DOHH2 (cell line): ENCODE results near the gene C8A.
A peak's percentile ranks its signal among the peaks of the same experiment; 100 is the strongest.

Source experiments
- H3F3A ChIP-seq: fragments of 200-600 bp; sonication (generic), shearing (Covaris generic); 2 replicates; pipeline ENCODE4 v1.6.0; 2016; ENCODE audit warnings: antibody characterized with exemption, mild to moderate bottlenecking; ENCODE audit not compliant: control insufficient read depth, insufficient read depth
- H3K27ac ChIP-seq: fragments of 200-600 bp; sonication (generic); 2 replicates; pipeline ENCODE4 v1.5.1; 2014; ENCODE audit warnings: low read depth, mild to moderate bottlenecking, low read length, moderate library complexity
- H3K27me3 ChIP-seq: fragments of 200-600 bp; sonication (generic); 2 replicates; pipeline ENCODE4 v1.6.1; 2014; ENCODE audit warnings: mild to moderate bottlenecking, low read length, mixed read lengths; ENCODE audit not compliant: control insufficient read depth
- H3K36me3 ChIP-seq: fragments of 200-600 bp; sonication (generic); 2 replicates; pipeline ENCODE4 v1.6.1; 2014; ENCODE audit warnings: mild to moderate bottlenecking, low read length, moderate library complexity, mixed read lengths; ENCODE audit not compliant: control insufficient read depth
- H3K4me1 ChIP-seq: fragments of 200-600 bp; sonication (generic); 2 replicates; pipeline ENCODE4 v1.6.1; 2014; ENCODE audit warnings: mild to moderate bottlenecking, low read length, mixed read lengths; ENCODE audit not compliant: control insufficient read depth
- H3K4me2 ChIP-seq: fragments of 200-600 bp; sonication (generic); 2 replicates; pipeline ENCODE4 v1.6.0; 2014; ENCODE audit warnings: mild to moderate bottlenecking, low read length, moderate library complexity
- H3K4me3 ChIP-seq: fragments of 200-600 bp; sonication (generic); 2 replicates; pipeline ENCODE4 v1.5.1; 2014; ENCODE audit warnings: mild to moderate bottlenecking, low read length, mixed read lengths
- H3K79me2 ChIP-seq: fragments of 200-600 bp; sonication (generic); 2 replicates; pipeline ENCODE4 v1.6.1; 2014; ENCODE audit warnings: mild to moderate bottlenecking, low read length, mixed read lengths; ENCODE audit not compliant: control insufficient read depth
- H3K9me2 ChIP-seq: fragments of 200-600 bp; sonication (generic); replicated peaks from 2 replicates; pipeline ENCODE4 v1.6.1; 2014; ENCODE audit warnings: mild to moderate bottlenecking, low read length, mixed read lengths; ENCODE audit not compliant: control insufficient read depth
- H3K9me3 ChIP-seq: fragments of 200-600 bp; sonication (generic); 2 replicates; pipeline ENCODE4 v1.6.1; 2014; ENCODE audit warnings: antibody characterized with exemption, low read length, mixed read lengths; ENCODE audit not compliant: control insufficient read depth, insufficient read depth
- H4K20me1 ChIP-seq: fragments of 200-600 bp; sonication (generic); 2 replicates; pipeline ENCODE4 v1.6.0; 2014; ENCODE audit warnings: low read depth, mild to moderate bottlenecking, antibody characterized with exemption, low read length, moderate library complexity; ENCODE audit not compliant: control insufficient read depth, insufficient read depth
- EZH2phosphoT487 ChIP-seq: fragments of 200-600 bp; sonication (generic); IDR thresholded peaks from 2 replicates; pipeline ENCODE4 v1.6.1; 2017; ENCODE audit warnings: borderline replicate concordance, mild to moderate bottlenecking, antibody characterized with exemption, low read length, moderate library complexity, mixed read lengths
- TF ChIP-seq, protein P1 (sequence below): fragments of 200-600 bp; sonication (generic); IDR thresholded peaks from one replicate; pipeline ENCODE4 v1.5.1; 2014; ENCODE audit warnings: antibody characterized with exemption, mild to moderate bottlenecking, low read depth, low read length; ENCODE audit not compliant: poor library complexity, severe bottlenecking

C8A gene

DNA sequence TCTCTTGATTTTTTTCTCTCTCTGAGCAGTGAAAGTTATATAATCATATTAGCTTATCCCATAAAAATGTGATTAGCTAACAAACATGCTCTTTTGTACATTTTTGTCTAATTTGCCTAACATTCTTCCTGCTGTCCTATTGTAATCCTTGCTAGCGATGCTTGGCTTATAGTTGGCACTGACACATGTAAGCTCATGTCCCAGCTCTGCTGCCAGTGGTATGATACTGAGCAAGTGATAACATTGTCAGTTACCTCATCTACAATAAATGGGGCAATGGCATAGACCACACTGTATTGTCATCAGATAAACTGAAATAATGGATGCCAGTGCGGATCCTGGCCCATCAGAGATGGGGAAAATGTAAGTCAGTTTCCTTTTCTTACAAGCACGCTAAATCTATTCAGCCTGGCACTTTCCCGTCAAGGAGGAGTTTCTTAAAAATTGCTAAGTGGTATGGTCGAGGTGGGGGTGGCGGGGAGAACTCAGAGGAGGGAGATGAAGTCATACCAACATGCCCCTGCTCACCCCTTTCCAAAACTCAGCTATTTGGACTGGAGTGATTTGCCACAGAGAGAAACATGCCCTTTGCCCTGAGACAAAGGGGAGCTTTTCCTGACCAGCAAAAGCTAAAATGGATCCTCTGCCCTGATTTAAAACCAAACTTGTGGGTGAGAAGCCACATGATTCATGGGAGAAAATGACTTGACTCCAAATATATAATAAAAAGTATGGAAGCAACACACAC lies 36.7 kb upstream of the C8A start:
- peaks cover 3% of the 10 kb centered on the region; the same call in 1 of the 2 replicates for H3K27me3 ChIP-seq
- H3K4me2 ChIP-seq, result no peak overlapping the region
- H3K36me3 ChIP-seq, result no peaks in the 10 kb centered on the region
- TF ChIP-seq, protein P1, sequence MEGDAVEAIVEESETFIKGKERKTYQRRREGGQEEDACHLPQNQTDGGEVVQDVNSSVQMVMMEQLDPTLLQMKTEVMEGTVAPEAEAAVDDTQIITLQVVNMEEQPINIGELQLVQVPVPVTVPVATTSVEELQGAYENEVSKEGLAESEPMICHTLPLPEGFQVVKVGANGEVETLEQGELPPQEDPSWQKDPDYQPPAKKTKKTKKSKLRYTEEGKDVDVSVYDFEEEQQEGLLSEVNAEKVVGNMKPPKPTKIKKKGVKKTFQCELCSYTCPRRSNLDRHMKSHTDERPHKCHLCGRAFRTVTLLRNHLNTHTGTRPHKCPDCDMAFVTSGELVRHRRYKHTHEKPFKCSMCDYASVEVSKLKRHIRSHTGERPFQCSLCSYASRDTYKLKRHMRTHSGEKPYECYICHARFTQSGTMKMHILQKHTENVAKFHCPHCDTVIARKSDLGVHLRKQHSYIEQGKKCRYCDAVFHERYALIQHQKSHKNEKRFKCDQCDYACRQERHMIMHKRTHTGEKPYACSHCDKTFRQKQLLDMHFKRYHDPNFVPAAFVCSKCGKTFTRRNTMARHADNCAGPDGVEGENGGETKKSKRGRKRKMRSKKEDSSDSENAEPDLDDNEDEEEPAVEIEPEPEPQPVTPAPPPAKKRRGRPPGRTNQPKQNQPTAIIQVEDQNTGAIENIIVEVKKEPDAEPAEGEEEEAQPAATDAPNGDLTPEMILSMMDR, result no peak
- TF ChIP-seq EZH2phosphoT487, result no peak
- H3K9me3 ChIP-seq, result no peaks in the 10 kb centered on the region
- no peaks in the 10 kb centered on the region for H4K20me1 ChIP-seq
- no peaks in the 10 kb centered on the region for H3F3A ChIP-seq
- H3K27ac ChIP-seq, result no peak overlapping the region
- no peaks in the 10 kb centered on the region for H3K9me2 ChIP-seq
- no peaks in the 10 kb centered on the region for H3K79me2 ChIP-seq
- no peaks in the 10 kb centered on the region for H3K4me1 ChIP-seq
- H3K4me3 ChIP-seq, result no peak overlapping the region

DNA sequence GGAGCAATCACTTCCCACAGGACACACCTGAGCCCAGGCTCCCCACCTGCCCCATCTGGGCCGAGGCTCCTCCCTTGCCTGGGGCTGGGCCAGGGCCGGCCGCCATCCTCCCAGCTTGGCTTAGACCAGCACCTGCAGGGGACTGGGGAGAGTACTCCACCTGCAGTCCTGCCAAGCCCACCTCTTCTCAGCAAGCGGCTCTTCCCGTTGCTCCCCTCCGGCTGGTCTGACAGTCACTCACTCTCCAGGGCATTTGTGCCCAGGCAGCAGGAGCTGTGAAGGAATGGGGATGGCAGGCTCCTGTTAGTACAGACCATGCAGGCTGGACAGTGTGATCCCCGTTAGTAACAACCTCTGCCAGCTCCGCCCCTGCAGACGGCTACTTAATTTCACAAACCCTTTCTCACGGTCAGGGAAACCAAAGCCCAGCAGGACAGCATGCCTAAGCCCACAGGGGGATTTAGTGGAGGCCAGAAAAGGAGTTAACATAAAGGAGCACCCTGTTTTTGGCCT lies 35.2 kb upstream of the C8A start, which contains the start of gene FYB2:
FYB2 (minus strand) TSS at position 18 of the 513 bp plus-strand sequence. CDS start 114 bp downstream, outside the sequence.
- Histone ChIP-seq H3K27me3 (peaks cover 3% of the 10 kb centered on the region; the same call in 1 of the 2 replicates), H3K4me3 (no peak within 1 kb of the TSS), H3K4me1 (no peaks in the 10 kb centered on the region), H3K9me2 (no peaks in the 10 kb centered on the region), H3K27ac (no peak within 1 kb of the TSS), H3K9me3 (no peaks in the 10 kb centered on the region), H3K79me2 (no peaks in the 10 kb centered on the region), H3F3A (no peaks in the 10 kb centered on the region), H3K36me3 (no peaks in the 10 kb centered on the region), H3K4me2 (no peak within 1 kb of the TSS), H4K20me1 (no peaks in the 10 kb centered on the region)
- no peak for TF ChIP-seq EZH2phosphoT487
- TF ChIP-seq, protein P1, result no peak

DNA sequence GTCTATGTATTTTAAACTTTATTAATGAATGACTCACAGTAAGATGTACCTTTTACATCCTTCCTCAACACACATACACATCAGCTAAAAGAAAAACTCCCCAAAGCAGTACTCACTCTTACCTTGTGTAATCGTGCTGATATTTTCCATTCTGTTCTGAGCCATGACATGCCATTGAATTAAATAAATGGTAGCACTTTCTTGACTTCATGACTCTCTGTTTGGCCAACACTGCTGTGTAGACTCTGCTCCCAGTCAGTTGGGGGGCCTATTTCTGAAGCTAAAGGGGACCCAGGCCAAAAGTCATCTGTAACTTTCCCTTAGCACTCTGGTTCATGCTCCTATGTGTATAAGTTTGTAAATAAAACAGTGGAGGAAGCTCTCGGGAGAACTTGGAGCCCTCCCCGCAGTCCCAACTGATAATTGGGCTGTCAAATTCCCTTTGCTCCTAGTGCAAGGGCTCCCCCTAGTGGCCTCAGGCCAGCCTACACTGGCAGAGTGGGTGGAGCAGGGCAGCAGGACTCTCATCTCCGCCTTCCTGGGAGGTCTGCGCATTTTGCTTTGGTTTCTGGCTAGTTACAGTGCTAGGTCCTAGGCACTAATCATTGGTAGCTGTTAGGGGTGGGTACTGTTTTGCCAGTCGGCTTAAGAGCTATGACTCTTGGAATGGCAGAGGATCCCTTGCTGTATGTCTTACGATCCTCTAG lies 33.7 kb upstream of the C8A start:
- Histone ChIP-seq H3F3A (no peaks in the 10 kb centered on the region), H3K4me2 (no peak overlapping the region)
- TF ChIP-seq EZH2phosphoT487, result no peak
- TF ChIP-seq, protein P1, result peak; percentile 92

More for the DNA sequence above, 33.7 kb upstream of the C8A start:
- no peak overlapping the region for H3K27ac ChIP-seq
- no peaks in the 10 kb centered on the region for H3K9me2 ChIP-seq
- peaks cover 3% of the 10 kb centered on the region; the same call in 1 of the 2 replicates for H3K27me3 ChIP-seq
- no peaks in the 10 kb centered on the region for H3K79me2 ChIP-seq
- H3K9me3 ChIP-seq, result no peaks in the 10 kb centered on the region
- H3K4me3 ChIP-seq, result no peak overlapping the region
- H3K4me1 ChIP-seq, result no peaks in the 10 kb centered on the region
- H4K20me1 ChIP-seq, result no peaks in the 10 kb centered on the region
- H3K36me3 ChIP-seq, result no peaks in the 10 kb centered on the region
